SH-SY5Y (cell line): ENCODE measurements around the gene SLC7A5.

ENCODE experiments used
- GATA2 ChIP-seq: IDR thresholded peaks from 2 replicates; pipeline ENCODE4 v1.6.1; 2011; ENCODE audit warnings: mild to moderate bottlenecking, low read depth, low read length
- GATA3 ChIP-seq: IDR thresholded peaks from 2 replicates; pipeline ENCODE4 v1.6.1; 2011; ENCODE audit warnings: low read depth, mild to moderate bottlenecking, low read length, moderate library complexity

DNA sequence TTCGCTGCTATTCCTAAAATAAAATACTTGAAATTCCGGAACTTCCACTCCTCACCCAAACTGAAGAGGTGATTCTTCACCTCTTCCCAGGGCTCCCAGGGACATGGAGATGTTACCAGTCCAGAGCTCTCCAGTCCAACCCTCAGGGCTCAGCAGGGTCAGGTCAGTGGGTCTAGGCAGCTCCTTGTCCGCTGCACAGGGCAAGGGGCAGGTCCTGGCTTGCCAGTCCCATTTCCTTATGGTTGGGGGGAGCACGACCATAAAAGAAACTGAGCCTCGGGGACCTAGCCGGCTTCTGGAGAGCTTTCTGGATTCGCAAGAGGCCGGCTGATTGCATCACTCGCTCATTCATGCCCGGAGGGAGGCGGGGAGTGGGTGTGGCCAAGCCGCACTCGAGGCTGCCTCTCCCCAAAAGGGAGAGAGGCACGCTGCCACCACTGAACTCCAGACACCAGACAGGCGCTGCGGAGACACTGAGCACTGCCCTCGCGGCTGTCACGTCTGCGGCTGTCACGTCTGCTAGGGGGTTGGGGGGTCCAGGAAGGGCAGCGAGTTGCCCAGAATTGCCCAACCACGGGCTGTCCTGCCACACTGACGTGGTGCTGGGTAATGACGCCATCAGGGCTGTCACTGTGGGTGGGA, 15.8 kb downstream of the SLC7A5 start:
- peak; percentile 54 for TF ChIP-seq GATA2
- TF ChIP-seq GATA3, result no peak
